Nephron (organoid): ENCODE data around the gene EGFL8.
"Not testable (repeated sequence)": the region's sequence is repeated elsewhere in the genome, so short reads cannot be mapped to it uniquely, and the experiment has no call there.

Experiments
- H3K27ac Mint-ChIP-seq, 3 experiments: 2 replicates each; pipeline ENCODE4 v1.8.0; 2020; ENCODE audit warnings: mixed read lengths in 3 of 3, mild to moderate bottlenecking in 2 of 3, moderate library complexity in 1 of 3
- H3K27me3 Mint-ChIP-seq: 2 replicates; pipeline ENCODE4 v1.8.0; 2021; ENCODE audit warnings: low read depth, mild to moderate bottlenecking, moderate library complexity, mixed read lengths
- H3K36me3 Mint-ChIP-seq: 2 replicates; pipeline ENCODE4 v1.8.0; 2020; ENCODE audit warnings: low read depth, mixed read lengths
- H3K4me1 Mint-ChIP-seq: 2 replicates; pipeline ENCODE4 v1.8.0; 2020; ENCODE audit warnings: mixed read lengths
- H3K4me3 Mint-ChIP-seq, 3 experiments: 2 replicates each; pipeline ENCODE4 v1.8.0; 2020; ENCODE audit warnings: mild to moderate bottlenecking in 3 of 3, mixed read lengths in 3 of 3, moderate library complexity in 2 of 3
- H3K9me3 Mint-ChIP-seq: 2 replicates; pipeline ENCODE4 v1.8.0; 2020; ENCODE audit warnings: mixed read lengths
- CTCF ChIP-seq, 3 experiments: fragments of 200-600 bp; sonication (generic); IDR thresholded peaks; one replicate each; pipeline ENCODE4 v1.5.0; 2021; ENCODE audit warnings: antibody characterized with exemption in 3 of 3; ENCODE audit not compliant: unreplicated experiment in 3 of 3

EGFL8 gene

GRCh38 chr6:32133786-32134185 lies 30.6 kb upstream of the EGFL8 start:
- Mint-ChIP-seq H3K4me1 (peaks cover 12% of the 10 kb centered on the region), H3K27ac (no peak overlapping the region), H3K36me3 (no peaks in the 10 kb centered on the region), H3K9me3 (no peaks in the 10 kb centered on the region), H3K4me3 (no peak overlapping the region), H3K27me3 (peaks cover 4% of the 10 kb centered on the region)
- TF ChIP-seq CTCF (IDR thresholded peaks at IDR 0.05; ENCODE audit: unreplicated experiment in 3 of 3): no peak

GRCh38 chr6:32137454-32137853 lies 26.9 kb upstream of the EGFL8 start:
- no peaks in the 10 kb centered on the region for H3K36me3 Mint-ChIP-seq
- no peak for TF ChIP-seq CTCF (IDR thresholded peaks at IDR 0.05; ENCODE audit: unreplicated experiment in 3 of 3)
- H3K4me1 Mint-ChIP-seq: peaks cover 4% of the 10 kb centered on the region
- H3K4me3 Mint-ChIP-seq: no peak overlapping the region
- no peaks in the 10 kb centered on the region for H3K9me3 Mint-ChIP-seq
- peaks cover 8% of the 10 kb centered on the region for H3K27me3 Mint-ChIP-seq
- H3K27ac Mint-ChIP-seq: no peak overlapping the region

GRCh38 chr6:32139590-32139989 lies 24.8 kb upstream of the EGFL8 start:
- peak overlapping the region in 1 of 3 experiments; percentile 23 for H3K27ac Mint-ChIP-seq
- H3K36me3 Mint-ChIP-seq: no peaks in the 10 kb centered on the region
- no peak overlapping the region for H3K4me3 Mint-ChIP-seq
- no peaks in the 10 kb centered on the region for H3K9me3 Mint-ChIP-seq
- no peak for TF ChIP-seq CTCF (IDR thresholded peaks at IDR 0.05; ENCODE audit: unreplicated experiment in 3 of 3)
- peaks cover 8% of the 10 kb centered on the region for H3K27me3 Mint-ChIP-seq
- H3K4me1 Mint-ChIP-seq: peaks cover 4% of the 10 kb centered on the region

GRCh38 chr6:32140420-32141046 lies 23.9 kb upstream of the EGFL8 start:
- Mint-ChIP-seq H3K4me3 (no peak overlapping the region), H3K27me3 (peaks cover 8% of the 10 kb centered on the region), H3K4me1 (peaks cover 4% of the 10 kb centered on the region), H3K36me3 (no peaks in the 10 kb centered on the region), H3K27ac (peak overlapping the region in 2 of 3 experiments; percentile 28 to 48), H3K9me3 (no peaks in the 10 kb centered on the region)
- TF ChIP-seq CTCF (IDR thresholded peaks at IDR 0.05; ENCODE audit: unreplicated experiment in 3 of 3): no peak

- H3K4me1 Mint-ChIP-seq: peaks cover 11% of the 10 kb centered on the region
- not testable (repeated sequence) for H3K36me3 Mint-ChIP-seq, H3K27ac Mint-ChIP-seq, H3K9me3 Mint-ChIP-seq, H3K4me3 Mint-ChIP-seq, H3K27me3 Mint-ChIP-seq
Observed at GRCh38 chr6:32144238-32144637, 20.2 kb upstream of the EGFL8 start.

GRCh38 chr6:32146287-32146686 lies 18.1 kb upstream of the EGFL8 start:
- peaks cover 6% of the 10 kb centered on the region for H3K36me3 Mint-ChIP-seq
- peaks cover 11% of the 10 kb centered on the region for H3K27me3 Mint-ChIP-seq
- peak overlapping the region in 2 of 3 experiments; percentile 0 to 38 for H3K4me3 Mint-ChIP-seq
- H3K4me1 Mint-ChIP-seq: peaks cover 19% of the 10 kb centered on the region
- TF ChIP-seq CTCF (IDR thresholded peaks at IDR 0.05; ENCODE audit: unreplicated experiment in 3 of 3): no peak
- peak overlapping the region in 2 of 3 experiments; percentile 11 to 38 for H3K27ac Mint-ChIP-seq
- H3K9me3 Mint-ChIP-seq: no peaks in the 10 kb centered on the region
